K562 (cell line): Measurements from ENCODE around the gene TBC1D10A. TPM values are rescaled to one million over a fixed set of nuclear protein-coding genes. Genes with fewer than 3 reads are reported as not detected.

Source experiments
- ATAC-seq: fragments of 200-7000 bp; cut with Tn5 transposase; 3 replicates; pipeline ENCODE4 v1.9.1; 2020; ENCODE audit warnings: moderate library complexity
- BruUV-seq: library from RNA; stranded (reverse); fragments of 400-500 nt; replicated peaks from 2 replicates; lab custom pipeline; 2021; lab: Mats Ljungman, UMichigan
- CTCF ChIA-PET: fragments of 300-600 bp; formaldehyde crosslinking; extraction: SDS; loops from one replicate; lab custom pipeline; 2021; ENCODE audit warnings: low intra/inter-chr PET ratio; lab: Yijun Ruan, JAX
- POLR2A ChIA-PET: fragments of 300-600, 350-650 bp; sonication (Branson Sonifier 250); formaldehyde crosslinking; extraction: SDS; loops from one replicate; lab custom pipeline; 2021; ENCODE audit warnings: antibody characterized with exemption, inconsistent platforms; lab: Yijun Ruan, JAX
- DNase-seq, 4 experiments: peaks; one replicate each; pipeline versions ENCODE4 v3.0.0 to v3.0.0-alpha.2; 2011 to 2018; ENCODE audit warnings: low spot score in 3 of 4, mixed read lengths in 3 of 4; ENCODE audit errors: extremely low read depth in 1 of 4
- FAIRE-seq: peaks from 2 replicates; lab custom pipeline; 2011; peaks lifted over from hg19 to GRCh38; lab: Jason Lieb, UNC
- H2AFZ ChIP-seq: 2 replicates; pipeline ENCODE4 v1.6.0; 2011; ENCODE audit warnings: low read depth, low read length, control low read depth, inconsistent platforms
- H3K27ac ChIP-seq: fragments of 200-600 bp; 3 replicates; pipeline ENCODE4 v1.8.0; 2011; ENCODE audit warnings: low read depth, mild to moderate bottlenecking, control low read depth, inconsistent platforms, low read length, moderate library complexity, mixed read lengths; ENCODE audit errors: extremely low read depth
- H3K27me3 ChIP-seq, 2 experiments: fragments of 300-600 bp in 1 of 2; 2 replicates in 1 of 2; 3 replicates in 1 of 2; pipeline versions ENCODE4 v1.6.0 to v1.8.0; 2011; ENCODE audit warnings: inconsistent platforms in 2 of 2, low read length in 2 of 2, mild to moderate bottlenecking in 1 of 2, mixed read lengths in 1 of 2, moderate library complexity in 1 of 2; ENCODE audit not compliant: control insufficient read depth in 2 of 2, insufficient read depth in 2 of 2
- H3K36me3 ChIP-seq: fragments of 300-600 bp; 3 replicates; pipeline ENCODE4 v1.8.0; 2011; ENCODE audit warnings: mild to moderate bottlenecking, low read length, inconsistent platforms; ENCODE audit not compliant: control insufficient read depth, insufficient read depth
- H3K4me1 ChIP-seq, 2 experiments: fragments of 200-600 bp in 1 of 2; replicated peaks in 1 of 2; 2 replicates in 1 of 2; 3 replicates in 1 of 2; pipeline versions ENCODE4 v1.5.1 to v1.8.0; 2011; ENCODE audit warnings: inconsistent platforms in 2 of 2, low read length in 2 of 2, mild to moderate bottlenecking in 1 of 2, mixed read lengths in 1 of 2, moderate library complexity in 1 of 2; ENCODE audit not compliant: control insufficient read depth in 2 of 2, insufficient read depth in 2 of 2
- H3K4me2 ChIP-seq: 2 replicates; pipeline ENCODE4 v1.6.1; 2011; ENCODE audit warnings: low read length, control low read depth, inconsistent platforms, mixed read lengths; ENCODE audit not compliant: insufficient read depth
- H3K4me3 ChIP-seq: fragments of 200-600 bp; sonication (generic), shearing (Covaris generic); 2 replicates; pipeline ENCODE4 v1.5.1; 2016; ENCODE audit warnings: control low read depth, inconsistent platforms
- H3K79me2 ChIP-seq: fragments of 200-600 bp; 3 replicates; pipeline ENCODE4 v1.8.0; 2011; ENCODE audit warnings: low read length, inconsistent platforms; ENCODE audit not compliant: control insufficient read depth, insufficient read depth
- H3K9ac ChIP-seq, 2 experiments: 2 replicates each; pipeline versions ENCODE4 v1.6.0 to v1.6.1; 2011; ENCODE audit warnings: low read depth in 2 of 2, low read length in 2 of 2, control low read depth in 1 of 2, inconsistent platforms in 1 of 2, mild to moderate bottlenecking in 1 of 2, mixed read lengths in 1 of 2; ENCODE audit not compliant: insufficient read depth in 1 of 2
- H3K9me1 ChIP-seq: one replicate; pipeline ENCODE4 v1.6.0; 2011; ENCODE audit warnings: inconsistent platforms, mild to moderate bottlenecking, low read length, moderate library complexity; ENCODE audit not compliant: control insufficient read depth, insufficient read depth
- H3K9me3 ChIP-seq: replicated peaks from 2 replicates; pipeline ENCODE4 v1.5.1; 2011; ENCODE audit warnings: low read depth, low read length, inconsistent platforms; ENCODE audit not compliant: control insufficient read depth, insufficient read depth
- H4K20me1 ChIP-seq: replicated peaks from 2 replicates; pipeline ENCODE4 v1.6.1; 2011; ENCODE audit warnings: low read length, inconsistent platforms, mixed read lengths; ENCODE audit not compliant: control insufficient read depth, insufficient read depth
- CBFB ChIP-seq: sonication (generic); formaldehyde crosslinking; IDR thresholded peaks from 2 replicates; pipeline ENCODE4 v1.4.0; 2020; ENCODE audit warnings: mild to moderate bottlenecking, missing genetic modification reagents
- DDX20 ChIP-seq: fragments of 450-650 bp; IDR thresholded peaks from 2 replicates; pipeline ENCODE4 v1.6.1; 2016; ENCODE audit warnings: missing genetic modification characterization, low read depth, mild to moderate bottlenecking, missing compliant biosample characterization, moderate library complexity
- EP300 ChIP-seq: IDR thresholded peaks from 2 replicates; pipeline ENCODE4 v1.6.1; 2012; ENCODE audit warnings: low read length, improper control_type of control experiment
- HSF4 ChIP-seq: fragments of 250-450 bp; sonication (Bioruptor Pico); IDR thresholded peaks from 2 replicates; pipeline ENCODE4 v2.1.2; 2022; ENCODE audit warnings: mild to moderate bottlenecking, moderate library complexity, borderline replicate concordance
- JUND ChIP-seq, 2 experiments: IDR thresholded peaks; 2 replicates in 1 of 2; 3 replicates in 1 of 2; pipeline ENCODE4 v1.6.1; 2011; ENCODE audit warnings: borderline replicate concordance in 2 of 2, low read depth in 2 of 2, low read length in 2 of 2, improper control_type of control experiment in 1 of 2, missing biosample characterization in 1 of 2, missing genetic modification characterization in 1 of 2, missing genetic modification reagents in 1 of 2
- KDM1A ChIP-seq, 2 experiments: fragments of 450-650 bp; IDR thresholded peaks; 2 replicates each; pipeline ENCODE4 v1.6.1; 2016; ENCODE audit warnings: mild to moderate bottlenecking in 2 of 2
- SUPT5H ChIP-seq: fragments of 450-650 bp; IDR thresholded peaks from 2 replicates; pipeline ENCODE4 v1.6.1; 2016
- ZNF184 ChIP-seq: sonication (generic); formaldehyde crosslinking; IDR thresholded peaks from 2 replicates; pipeline ENCODE4 v1.5.0; 2020; ENCODE audit warnings: missing genetic modification reagents
- ZNF197 ChIP-seq: fragments of 200-800 bp; sonication (Bioruptor generic); IDR thresholded peaks from 2 replicates; pipeline ENCODE4 v1.6.1; 2016; ENCODE audit warnings: low read depth, missing genetic modification characterization, missing compliant biosample characterization
- WGBS: fragments of 100-300 bp; shearing (Covaris generic); methylation state at CpG from one replicate; pipeline ENCODE4 v1.1.6; 2016; ENCODE audit warnings: low coverage, mixed read lengths; ENCODE audit not compliant: insufficient coverage; ENCODE audit errors: missing lambda C conversion rate; 5-methylcytosine and 5-hydroxymethylcytosine counted together
- in situ Hi-C: fragments of 300-500 bp; cut with MboI; formaldehyde crosslinking; loops from 4 replicates; pipeline ENCODE4 v1.15.0; 2018; ENCODE audit warnings: inconsistent platforms, mixed read lengths
- intact Hi-C: fragments of 100-400 bp; cut with micrococcal nuclease; formaldehyde crosslinking; loops from 2 replicates; pipeline ENCODE4 v1.14.2; 2022
- polyA plus RNA-seq, 8 experiments: library from polyadenylated mRNA; depleted of rRNA in 4 of 8; stranded (reverse) in 5 of 8; unstranded in 3 of 8; fragments of >200 nt; fragmentation: Nextera tagmentation in 2 of 8; fragmentation: Illumina TruSeq in 1 of 8; extraction: Ambion mirVana in 2 of 8; extraction: Trizol in 1 of 8; gene quantifications; 2 replicates each; pipeline versions ENCODE4 v1.2.1 to v1.2.3, GENCODE V29; 2011 to 2014; ENCODE audit warnings: inconsistent platforms in 1 of 8, missing spikeins in 1 of 8
- total RNA-seq, 7 experiments: library from RNA; depleted of rRNA in 6 of 7; stranded (reverse); fragments of >200 nt in 6 of 7; fragmentation: Illumina TruSeq in 2 of 7; extraction: Trizol in 2 of 7; gene quantifications; 2 replicates each; pipeline versions ENCODE4 v1.2.1 to v1.2.3, GENCODE V29; 2011 to 2021; ENCODE audit warnings: low replicate concordance in 1 of 7

TBC1D10A gene
- total and polyA plus RNA-seq, 9 of the 15 experiments (the other 6 are each of a cell fraction or from before 2014, with no cell fraction given), result 0.13 to 10.4 (median 4.6) TPM

DNA sequence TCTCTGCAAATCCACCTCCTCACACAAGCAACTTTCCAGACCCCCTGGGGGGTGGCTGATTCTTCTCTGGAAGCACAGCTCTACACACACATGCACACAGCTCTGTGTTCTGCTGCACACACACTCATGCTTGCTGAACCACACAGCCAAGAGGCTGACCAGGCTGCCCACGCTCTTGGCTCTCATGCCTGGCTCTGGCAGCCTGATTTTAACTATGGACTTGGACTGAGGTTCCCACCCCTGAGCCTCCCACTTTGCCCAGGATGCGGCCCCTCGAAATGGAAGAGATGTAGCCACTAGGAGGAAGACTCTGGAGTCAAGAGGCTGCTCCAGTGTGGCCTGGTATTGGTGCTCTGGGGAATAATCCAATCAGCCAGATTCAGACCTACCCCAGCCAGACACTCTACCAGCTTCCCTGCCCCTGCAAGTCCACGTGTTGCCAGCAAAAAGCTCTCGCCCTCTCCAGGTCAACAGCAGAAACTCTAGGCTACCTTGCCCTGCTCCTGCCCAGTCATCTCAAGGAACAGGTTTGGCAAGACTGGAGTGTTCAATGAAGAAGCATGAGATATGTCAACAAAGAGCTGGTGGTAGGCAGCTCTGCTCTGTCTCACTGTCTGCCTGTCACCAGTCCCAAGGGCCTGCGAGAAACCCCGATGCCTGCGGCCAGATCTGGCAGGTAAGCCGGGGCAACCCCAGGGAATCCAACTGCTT is 28.6 kb downstream of the TBC1D10A start:
- Histone ChIP-seq H3K79me2 (no peaks in the 10 kb centered on the region), H3K4me1 (0 out of 5 replicates have a peak, but pooled peaks cover 0 to 2% of the 10 kb centered on the region in 2 experiments), H3K27ac (no peak overlapping the region), H3K36me3 (peaks cover 10% of the 10 kb centered on the region; the same call in 1 of the 3 replicates), H3K9ac (peak overlapping the region in 1 of 2 experiments; percentile 17; a peak in 1 of 4 replicates), H3K4me3 (no peak overlapping the region), H3K4me2 (no peak overlapping the region), H4K20me1 (no peaks in the 10 kb centered on the region), H2AFZ (no peak overlapping the region), H3K9me3 (no peaks in the 10 kb centered on the region), H3K9me1 (no peaks in the 10 kb centered on the region), H3K27me3 (no peaks in the 10 kb centered on the region)
- no TSS peak for BruUV-seq
- ATAC-seq (no peak), DNase-seq (no peak), FAIRE-seq (no peak)
- in situ Hi-C loops (no loop called here), intact Hi-C loops (no loop called here)
- WGBS, result 63% methylated on average over 8 of the region's 9 CpGs
- POLR2A ChIA-PET, result no interaction called here
- TF ChIP-seq ZNF184 (CRISPR knock-in tag), result no peak
- TF ChIP-seq EP300, result no peak
- no peak for TF ChIP-seq DDX20 (tag)
- TF ChIP-seq SUPT5H, result no peak
- TF ChIP-seq ZNF197 (CRISPR knock-in tag), result no peak
- no peak for TF ChIP-seq KDM1A (IDR thresholded peaks at IDR 0.05)
- TF ChIP-seq CBFB, result no peak
- TF ChIP-seq JUND (IDR thresholded peaks at IDR 0.05; ENCODE audit: borderline replicate concordance, low read depth, low read length), result no peak
- TF ChIP-seq JUND (tag; IDR thresholded peaks at IDR 0.05; ENCODE audit: borderline replicate concordance, low read depth, low read length), result no peak
- TF ChIP-seq HSF4 (CRISPR knock-in tag), result no peak
- CTCF ChIA-PET, result no interaction called here
